Stimulated activated CD8-positive, alpha-beta memory T cell treated with anti-CD3 and anti-CD28 coated beads, Interleukin-2, amount 100 ng/mL, for 1 hour (primary cell): Measurements from ENCODE around the gene MYDGF.

Experiments
- DNase-seq, 2 donors: peaks; one replicate each; pipeline ENCODE4 v3.0.0-alpha.2; 2020; ENCODE audit warnings: low read depth in 2 of 2

The MYDGF gene

GRCh38 chr19:4641132-4641531 lies 29.0 kb downstream of the MYDGF start:
- no peak for DNase-seq

- DNase-seq, result no peak
These were observed 29.7 kb downstream of the MYDGF start for GRCh38 chr19:4640247-4641000.

- no peak for DNase-seq
These were observed 30.5 kb downstream of the MYDGF start for GRCh38 chr19:4639531-4640246.

GRCh38 chr19:4638828-4639530 lies 31.2 kb downstream of the MYDGF start, which contains the start of gene TNFAIP8L1:
Gene TNFAIP8L1 (plus strand): TSS chr19:4639516. CDS start chr19:4651870, 12,354 bp downstream.
- peak; percentile 98 to 99 for DNase-seq

GRCh38 chr19:4638317-4638716 lies 31.8 kb downstream of the MYDGF start:
- no peak for DNase-seq

- no peak for DNase-seq
These were observed 33.4 kb downstream of the MYDGF start for GRCh38 chr19:4636761-4637160.

- DNase-seq, result peak; percentile 57 to 59
These were observed 33.9 kb downstream of the MYDGF start for GRCh38 chr19:4636151-4636717.

GRCh38 chr19:4635754-4636116 lies 34.4 kb downstream of the MYDGF start:
- DNase-seq, result no peak

GRCh38 chr19:4633140-4633967 lies 36.8 kb downstream of the MYDGF start:
- DNase-seq, result no peak

- DNase-seq, result no peak
These were observed 45.3 kb downstream of the MYDGF start for GRCh38 chr19:4624733-4625362.

GRCh38 chr19:4624301-4624700 lies 45.8 kb downstream of the MYDGF start:
- DNase-seq, result no peak

- DNase-seq, result no peak
These were observed 47.3 kb downstream of the MYDGF start for GRCh38 chr19:4622695-4623421.

- no peak for DNase-seq
These were observed 49.5 kb downstream of the MYDGF start for GRCh38 chr19:4620675-4621074.

GRCh38 chr19:4619668-4620294 lies 50.4 kb downstream of the MYDGF start:
- no peak for DNase-seq

GRCh38 chr19:4618019-4618418 lies 52.1 kb downstream of the MYDGF start:
- no peak for DNase-seq

GRCh38 chr19:4613254-4613751 lies 56.8 kb downstream of the MYDGF start:
- no peak for DNase-seq

GRCh38 chr19:4609878-4610511 lies 60.1 kb downstream of the MYDGF start:
- no peak for DNase-seq
